Neuronal stem cell (in vitro differentiated cells): ENCODE results near the gene PIP5KL1.
A peak's percentile ranks its signal among the peaks of the same experiment; 100 is the strongest.

Experiments
- DNase-seq: peaks from one replicate; pipeline ENCODE4 v3.0.0-alpha.2; 2013; ENCODE audit warnings: low spot score
- H2AFZ ChIP-seq: one replicate; pipeline ENCODE4 v1.6.1; 2013; ENCODE audit warnings: mild to moderate bottlenecking, low read length, inconsistent platforms
- H2AK5ac ChIP-seq: 2 replicates; pipeline ENCODE4 v1.6.1; 2013; ENCODE audit warnings: low read depth, mild to moderate bottlenecking, inconsistent platforms, low read length, moderate library complexity, mixed read lengths
- H2BK120ac ChIP-seq: 2 replicates; pipeline ENCODE4 v1.6.1; 2013; ENCODE audit warnings: low read depth, mild to moderate bottlenecking, inconsistent platforms, low read length, moderate library complexity, mixed read lengths
- H2BK12ac ChIP-seq: one replicate; pipeline ENCODE4 v1.6.1; 2013; ENCODE audit warnings: low read length, inconsistent platforms
- H2BK15ac ChIP-seq: 2 replicates; pipeline ENCODE4 v1.6.1; 2013; ENCODE audit warnings: mild to moderate bottlenecking, low read length, inconsistent platforms, mixed read lengths
- H2BK5ac ChIP-seq: one replicate; pipeline ENCODE4 v1.6.1; 2013; ENCODE audit warnings: inconsistent platforms, mild to moderate bottlenecking, low read length, moderate library complexity
- H3K14ac ChIP-seq: one replicate; pipeline ENCODE4 v1.6.1; 2013; ENCODE audit warnings: low read length, inconsistent platforms
- H3K18ac ChIP-seq: 2 replicates; pipeline ENCODE4 v1.6.1; 2013; ENCODE audit warnings: low read length, inconsistent platforms
- H3K23ac ChIP-seq: 2 replicates; pipeline ENCODE4 v1.6.1; 2013; ENCODE audit warnings: low read depth, mild to moderate bottlenecking, mixed read lengths, low read length, inconsistent platforms; ENCODE audit not compliant: poor library complexity
- H3K27ac ChIP-seq: replicated peaks from 3 replicates; pipeline ENCODE4 v1.5.1; 2013; ENCODE audit warnings: low read length, inconsistent platforms
- H3K27me3 ChIP-seq, 3 experiments: 2 replicates each; pipeline ENCODE4 v1.6.1; 2013; ENCODE audit warnings: low read length in 3 of 3, mild to moderate bottlenecking in 2 of 3, inconsistent platforms in 1 of 3, low read depth in 1 of 3, mixed read lengths in 1 of 3, moderate library complexity in 1 of 3; ENCODE audit not compliant: control insufficient read depth in 3 of 3, insufficient read depth in 3 of 3
- H3K36me3 ChIP-seq, 2 donors: replicated peaks in 1 of 2; 2 replicates each; pipeline ENCODE4 v1.6.1; 2013; ENCODE audit warnings: low read length in 2 of 2; ENCODE audit not compliant: control insufficient read depth in 2 of 2, insufficient read depth in 2 of 2
- H3K4ac ChIP-seq: 2 replicates; pipeline ENCODE4 v1.6.1; 2013; ENCODE audit warnings: inconsistent platforms, mild to moderate bottlenecking, low read length, moderate library complexity
- H3K4me1 ChIP-seq, 2 donors: 1 replicate in 1 of 2; 2 replicates in 1 of 2; pipeline ENCODE4 v1.6.1; 2013; ENCODE audit warnings: low read length in 2 of 2, low read depth in 1 of 2; ENCODE audit not compliant: control insufficient read depth in 2 of 2, insufficient read depth in 1 of 2
- H3K4me2 ChIP-seq: one replicate; pipeline ENCODE4 v1.6.1; 2013; ENCODE audit warnings: mild to moderate bottlenecking, low read length, inconsistent platforms; ENCODE audit not compliant: insufficient read depth, poor library complexity, severe bottlenecking
- H3K4me3 ChIP-seq, 2 donors: 2 replicates each; pipeline ENCODE4 v1.5.1; 2013; ENCODE audit warnings: low read length in 2 of 2, mild to moderate bottlenecking in 2 of 2, inconsistent platforms in 1 of 2, moderate library complexity in 1 of 2
- H3K79me1 ChIP-seq: one replicate; pipeline ENCODE4 v1.6.1; 2013; ENCODE audit warnings: low read depth, mild to moderate bottlenecking, inconsistent platforms, low read length, moderate library complexity
- H3K9ac ChIP-seq: one replicate; pipeline ENCODE4 v1.6.1; 2013; ENCODE audit warnings: mild to moderate bottlenecking, low read depth, low read length, inconsistent platforms; ENCODE audit not compliant: poor library complexity
- H3K9me3 ChIP-seq, 2 donors: replicated peaks in 1 of 2; 2 replicates each; pipeline versions ENCODE3 to v1.6.1; 2013; ENCODE audit warnings: low read length in 2 of 2, mild to moderate bottlenecking in 2 of 2, inconsistent platforms in 1 of 2, low read depth in 1 of 2, mixed read lengths in 1 of 2, moderate library complexity in 1 of 2; ENCODE audit not compliant: control insufficient read depth in 2 of 2, insufficient read depth in 1 of 2
- H4K8ac ChIP-seq: one replicate; pipeline ENCODE4 v1.6.1; 2013; ENCODE audit warnings: low read depth, mild to moderate bottlenecking, inconsistent platforms, low read length, moderate library complexity
- H4K91ac ChIP-seq: one replicate; pipeline ENCODE4 v1.6.1; 2013; ENCODE audit warnings: low read length, low read depth, mild to moderate bottlenecking, inconsistent platforms; ENCODE audit not compliant: poor library complexity
- WGBS, 2 donors: extraction: QIAGEN DNeasy Blood & Tissue Kit; methylation state at CpG; one replicate each; pipeline ENCODE4 v1.1.7; 2013; ENCODE audit warnings: missing lambda C conversion rate in 2 of 2, mixed read lengths in 1 of 2; ENCODE audit not compliant: insufficient read length in 2 of 2, insufficient replicate concordance in 1 of 2; ENCODE audit errors: extremely low coverage in 2 of 2; 5-methylcytosine and 5-hydroxymethylcytosine counted together

The PIP5KL1 gene

DNA sequence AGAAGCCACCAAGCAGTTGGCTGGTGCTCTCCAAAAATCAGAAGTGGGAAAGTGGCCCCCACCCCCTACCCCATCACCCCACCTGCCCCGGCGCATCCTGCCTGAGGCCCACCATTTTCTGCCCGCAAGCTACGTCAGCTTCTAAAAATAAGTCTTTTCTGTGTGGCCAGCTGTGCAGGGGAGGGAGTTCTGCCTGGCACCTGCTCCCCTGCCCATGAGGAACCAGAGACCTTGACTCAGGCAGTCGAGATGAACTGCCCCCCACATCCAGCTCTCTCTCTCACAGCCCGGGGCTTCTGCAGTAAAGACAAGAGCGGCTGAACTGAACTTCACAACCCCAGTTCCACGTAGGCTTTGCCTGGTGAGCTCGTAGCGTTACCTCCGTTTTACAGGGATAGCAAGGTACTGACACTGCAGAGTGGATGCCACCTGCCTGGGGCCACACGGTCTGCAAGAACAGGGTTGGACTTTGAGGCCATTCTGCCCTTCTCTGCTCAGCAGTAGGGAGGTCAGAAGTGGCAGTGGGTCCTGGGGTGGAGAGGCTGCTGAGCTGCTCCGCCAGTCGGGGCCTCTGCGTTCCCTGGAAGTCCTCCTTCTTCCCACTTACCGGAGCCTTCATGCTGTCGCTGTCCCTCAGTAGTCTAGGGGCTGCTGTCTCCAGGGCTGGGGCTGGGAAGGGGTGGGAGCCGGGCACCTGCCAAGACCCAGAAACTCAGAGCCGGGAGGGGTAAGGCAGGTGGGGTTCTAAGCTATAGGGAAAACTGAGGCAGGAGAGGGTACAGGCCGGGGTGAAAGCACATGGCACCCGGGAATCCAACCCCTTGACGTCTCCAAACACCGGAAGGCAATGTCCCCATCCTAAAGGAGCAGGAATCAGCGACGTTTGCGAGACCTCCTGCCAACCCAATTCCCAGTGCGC is 14.5 kb downstream of the PIP5KL1 start:
- Histone ChIP-seq H3K4ac (no peak overlapping the region), H3K36me3 (no peaks in the 10 kb centered on the region), H3K4me1 (peaks cover 7 to 12% of the 10 kb centered on the region in 2 donors), H3K9ac (peak overlapping the region; percentile 78), H3K79me1 (peaks cover 2% of the 10 kb centered on the region), H2BK12ac (peak overlapping the region; percentile 34), H3K4me2 (peak overlapping the region; percentile 97), H3K14ac (peak overlapping the region; percentile 82), H2AFZ (peak overlapping the region; percentile 99), H3K27me3 (peaks cover 0 to 15% (median 3%) of the 10 kb centered on the region in 3 experiments), H3K27ac (no peak overlapping the region), H2BK5ac (peak overlapping the region; percentile 87), H2AK5ac (peak overlapping the region; percentile 70), H4K91ac (no peak overlapping the region), H3K9me3 (no peaks in the 10 kb centered on the region), H2BK120ac (no peak overlapping the region), H3K23ac (peak overlapping the region; percentile 75), H3K4me3 (peak overlapping the region; percentile 71 to 81), H4K8ac (no peak overlapping the region), H2BK15ac (peak overlapping the region; percentile 54), H3K18ac (peak overlapping the region; percentile 96)
- WGBS, 2 donors: no CpG with 5 or more reads among the region's 27 CpGs
- no peak for DNase-seq

DNA sequence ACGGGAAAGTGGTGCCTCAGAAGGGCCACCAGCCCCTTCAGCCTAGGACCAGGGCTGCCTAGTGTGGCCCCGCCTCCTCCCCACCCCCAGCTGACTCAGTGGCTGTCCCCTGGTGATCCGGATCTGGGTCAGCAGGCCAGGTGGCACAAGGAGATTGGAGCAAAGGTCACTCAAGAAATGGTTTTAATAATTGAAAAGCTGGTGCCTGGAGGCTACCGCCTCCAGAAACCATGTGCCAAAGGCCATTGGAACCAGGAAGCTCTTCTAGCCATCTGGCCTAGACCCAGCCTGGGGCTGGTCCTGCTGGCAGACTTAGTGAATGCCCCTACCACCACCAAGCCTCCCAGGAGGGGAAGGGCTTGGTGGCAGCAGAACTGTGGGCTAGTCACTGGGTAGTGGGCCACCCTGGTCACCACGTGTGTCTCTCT is 15.2 kb downstream of the PIP5KL1 start:
- WGBS, 2 donors: no CpG with 5 or more reads among the region's 5 CpGs
- Histone ChIP-seq H3K4me3 (no peak overlapping the region), H2BK120ac (no peak overlapping the region), H3K79me1 (peaks cover 2% of the 10 kb centered on the region), H3K36me3 (no peaks in the 10 kb centered on the region), H3K4ac (no peak overlapping the region), H3K14ac (no peak overlapping the region), H4K8ac (no peak overlapping the region), H3K18ac (no peak overlapping the region), H3K27ac (no peak overlapping the region), H3K4me1 (peaks cover 7 to 12% of the 10 kb centered on the region in 2 donors), H2BK15ac (no peak overlapping the region), H2BK12ac (peak overlapping the region; percentile 10), H3K4me2 (no peak overlapping the region), H2AK5ac (peak overlapping the region; percentile 70), H2AFZ (no peak overlapping the region), H3K27me3 (peaks cover 0 to 15% (median 3%) of the 10 kb centered on the region in 3 experiments), H3K9ac (no peak overlapping the region), H3K23ac (no peak overlapping the region), H2BK5ac (no peak overlapping the region), H3K9me3 (no peaks in the 10 kb centered on the region), H4K91ac (no peak overlapping the region)
- no peak for DNase-seq

- no peak overlapping the region for H3K4ac ChIP-seq
- H4K91ac ChIP-seq: no peak overlapping the region
- no peak overlapping the region for H3K14ac ChIP-seq
- no peak overlapping the region for H3K27ac ChIP-seq
- H3K79me1 ChIP-seq: peaks cover 3% of the 10 kb centered on the region
- no CpG with 5 or more reads among the region's 11 CpGs for WGBS, 2 donors
- no peaks in the 10 kb centered on the region for H3K36me3 ChIP-seq
- no peak overlapping the region for H2BK12ac ChIP-seq
- DNase-seq: no peak
- H3K27me3 ChIP-seq: peaks cover 0 to 15% (median 0%) of the 10 kb centered on the region in 3 experiments
- H3K4me1 ChIP-seq: peaks cover 7 to 12% of the 10 kb centered on the region in 2 donors
- H2BK5ac ChIP-seq: no peak overlapping the region
- no peak overlapping the region for H2BK15ac ChIP-seq
- H3K4me2 ChIP-seq: no peak overlapping the region
- no peak overlapping the region for H3K18ac ChIP-seq
- no peak overlapping the region for H2BK120ac ChIP-seq
- no peak overlapping the region for H3K9ac ChIP-seq
- no peak overlapping the region for H3K4me3 ChIP-seq
- H2AFZ ChIP-seq: no peak overlapping the region
- no peak overlapping the region for H4K8ac ChIP-seq
- H2AK5ac ChIP-seq: no peak overlapping the region
- H3K9me3 ChIP-seq: no peaks in the 10 kb centered on the region
- no peak overlapping the region for H3K23ac ChIP-seq
Measured at GRCh38 chr9:127913682-127914081, 16.9 kb downstream of the PIP5KL1 start.

DNA sequence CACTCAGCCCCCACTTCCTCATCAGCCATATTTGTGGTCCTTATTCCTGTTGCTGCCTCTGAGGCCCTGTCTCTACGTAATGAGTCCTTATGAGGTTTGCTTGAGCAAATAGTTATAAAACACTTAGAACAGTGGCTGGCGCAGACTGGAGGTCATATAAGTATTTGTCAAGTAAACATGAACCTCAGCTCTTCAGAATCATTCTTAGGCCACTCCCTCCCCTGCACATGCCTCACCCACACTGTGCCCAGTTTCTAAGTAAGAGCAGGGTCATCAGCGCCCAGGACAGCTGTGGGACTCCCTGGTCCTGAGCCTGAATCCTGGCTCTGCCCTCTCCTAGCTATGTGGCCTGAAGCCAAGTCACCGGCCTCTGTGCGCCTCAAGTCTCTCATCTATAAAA is 17.7 kb downstream of the PIP5KL1 start:
- Histone ChIP-seq H2AK5ac (no peak overlapping the region), H3K4me1 (peaks cover 7 to 10% of the 10 kb centered on the region in 2 donors), H3K9me3 (no peaks in the 10 kb centered on the region), H2BK120ac (no peak overlapping the region), H2BK12ac (no peak overlapping the region), H3K27me3 (peaks cover 0 to 15% (median 0%) of the 10 kb centered on the region in 3 experiments), H3K36me3 (no peaks in the 10 kb centered on the region), H3K14ac (no peak overlapping the region), H3K79me1 (peaks cover 5% of the 10 kb centered on the region), H3K27ac (no peak overlapping the region), H3K4me3 (no peak overlapping the region), H2BK5ac (no peak overlapping the region), H3K23ac (no peak overlapping the region), H3K4me2 (no peak overlapping the region), H2AFZ (no peak overlapping the region), H4K91ac (no peak overlapping the region), H3K18ac (no peak overlapping the region), H2BK15ac (no peak overlapping the region), H3K9ac (no peak overlapping the region), H3K4ac (no peak overlapping the region), H4K8ac (no peak overlapping the region)
- no CpG with 5 or more reads among the region's 5 CpGs for WGBS, 2 donors
- no peak for DNase-seq
